ENCODE data around the gene KIAA1958.

DNA sequence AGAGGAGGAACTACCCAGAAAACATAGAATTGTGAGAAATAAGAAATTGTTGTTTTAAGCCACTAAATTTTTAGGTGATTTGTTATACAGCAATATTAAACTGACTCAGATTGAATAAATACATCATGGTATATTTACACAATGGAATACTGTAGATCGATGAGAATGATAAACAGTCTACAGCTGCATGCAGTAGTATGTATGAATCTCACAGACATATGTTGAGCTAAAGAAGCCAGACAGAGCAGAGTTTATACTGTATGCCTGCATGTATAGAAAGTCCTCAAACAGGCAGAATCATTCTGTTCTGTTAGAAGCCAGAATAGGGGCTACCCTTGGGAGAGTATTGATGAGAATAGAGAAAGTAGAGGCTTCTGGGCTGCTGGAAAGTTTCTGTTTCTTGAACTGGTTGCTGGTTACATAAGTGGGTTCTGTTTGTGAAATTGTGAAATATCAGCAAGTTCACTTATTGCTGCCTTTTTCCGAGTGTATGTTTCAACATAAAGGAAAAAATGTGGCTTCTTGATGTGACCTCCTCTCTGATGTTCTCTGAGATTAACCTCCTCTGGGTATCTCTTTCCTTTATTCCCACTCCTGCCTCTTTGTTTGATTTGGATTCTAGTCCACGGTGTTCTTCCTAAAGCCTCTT, 9.6 kb downstream of the KIAA1958 start:
- TF ChIP-seq, protein P1, sequence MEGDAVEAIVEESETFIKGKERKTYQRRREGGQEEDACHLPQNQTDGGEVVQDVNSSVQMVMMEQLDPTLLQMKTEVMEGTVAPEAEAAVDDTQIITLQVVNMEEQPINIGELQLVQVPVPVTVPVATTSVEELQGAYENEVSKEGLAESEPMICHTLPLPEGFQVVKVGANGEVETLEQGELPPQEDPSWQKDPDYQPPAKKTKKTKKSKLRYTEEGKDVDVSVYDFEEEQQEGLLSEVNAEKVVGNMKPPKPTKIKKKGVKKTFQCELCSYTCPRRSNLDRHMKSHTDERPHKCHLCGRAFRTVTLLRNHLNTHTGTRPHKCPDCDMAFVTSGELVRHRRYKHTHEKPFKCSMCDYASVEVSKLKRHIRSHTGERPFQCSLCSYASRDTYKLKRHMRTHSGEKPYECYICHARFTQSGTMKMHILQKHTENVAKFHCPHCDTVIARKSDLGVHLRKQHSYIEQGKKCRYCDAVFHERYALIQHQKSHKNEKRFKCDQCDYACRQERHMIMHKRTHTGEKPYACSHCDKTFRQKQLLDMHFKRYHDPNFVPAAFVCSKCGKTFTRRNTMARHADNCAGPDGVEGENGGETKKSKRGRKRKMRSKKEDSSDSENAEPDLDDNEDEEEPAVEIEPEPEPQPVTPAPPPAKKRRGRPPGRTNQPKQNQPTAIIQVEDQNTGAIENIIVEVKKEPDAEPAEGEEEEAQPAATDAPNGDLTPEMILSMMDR (IDR thresholded peaks at IDR 0.05): no peak
- TF ChIP-seq POLR2A (IDR thresholded peaks at IDR 0.05): no peak

Data from Peyer's patch (tissue), 4 donors.